HepG2 (cell line): ENCODE measurements around the gene LRRC8E. TPM values are rescaled to one million over a fixed set of nuclear protein-coding genes. Genes with fewer than 3 reads are reported as not detected.

Experiments used
- AGO1 ChIP-seq: fragments of 200-400 bp; formaldehyde crosslinking; IDR thresholded peaks from 2 replicates; pipeline ENCODE4 v1.6.1; 2017; ENCODE audit warnings: mild to moderate bottlenecking, low read depth, low read length, moderate library complexity; ENCODE audit not compliant: poor library complexity, severe bottlenecking
- CHD4 ChIP-seq: fragments of 200-600 bp; sonication (generic); IDR thresholded peaks from 2 replicates; pipeline ENCODE4 v1.7.0; 2017; ENCODE audit warnings: mild to moderate bottlenecking, low read length, borderline replicate concordance
- ERF ChIP-seq: IDR thresholded peaks from 2 replicates; pipeline ENCODE4 v1.6.1; 2018; ENCODE audit warnings: missing biosample characterization, missing genetic modification reagents
- HMG20B ChIP-seq: conservative IDR thresholded peaks from 2 replicates; pipeline ENCODE4 v1.6.1; 2016; ENCODE audit warnings: missing genetic modification reagents, missing compliant biosample characterization
- LCORL ChIP-seq, 2 experiments: fragments of 450-650 bp in 1 of 2; sonication (generic) in 1 of 2; formaldehyde crosslinking in 1 of 2; IDR thresholded peaks; 2 replicates each; pipeline versions ENCODE4 v1.5.0 to v1.6.1; 2017 to 2020; ENCODE audit warnings: antibody characterized with exemption in 1 of 2, missing genetic modification reagents in 1 of 2
- MEF2D ChIP-seq: sonication (generic); formaldehyde crosslinking; IDR thresholded peaks from 2 replicates; pipeline ENCODE4 v1.5.1; 2020; ENCODE audit warnings: mild to moderate bottlenecking, missing genetic modification reagents
- NBN ChIP-seq: fragments of 450-650 bp; conservative IDR thresholded peaks from 2 replicates; pipeline ENCODE4 v1.6.1; 2017
- NFYC ChIP-seq: IDR thresholded peaks from 2 replicates; pipeline ENCODE4 v1.6.1; 2016; ENCODE audit warnings: missing genetic modification reagents, missing compliant biosample characterization
- SMYD3 ChIP-seq: sonication (generic); formaldehyde crosslinking; IDR thresholded peaks from 2 replicates; pipeline ENCODE4 v1.8.1; 2023; ENCODE audit warnings: mild to moderate bottlenecking, missing genetic modification reagents
- ZEB1 ChIP-seq: IDR thresholded peaks from 2 replicates; pipeline ENCODE4 v1.6.1; 2012; ENCODE audit warnings: mild to moderate bottlenecking, low read depth, inconsistent platforms; ENCODE audit not compliant: insufficient replicate concordance
- ZNF160 ChIP-seq: sonication (generic); formaldehyde crosslinking; IDR thresholded peaks from 2 replicates; pipeline ENCODE4 v1.8.0; 2022; ENCODE audit warnings: mild to moderate bottlenecking, inconsistent platforms, missing genetic modification reagents
- ZNF260 ChIP-seq: sonication (generic); formaldehyde crosslinking; IDR thresholded peaks from 2 replicates; pipeline ENCODE4 v1.4.0; 2020; ENCODE audit warnings: missing genetic modification reagents, low read depth, mild to moderate bottlenecking, borderline replicate concordance
- ZNF430 ChIP-seq: sonication (generic); formaldehyde crosslinking; IDR thresholded peaks from 2 replicates; pipeline ENCODE4 v1.9.0; 2021; ENCODE audit warnings: mild to moderate bottlenecking, missing genetic modification reagents
- ZNF572 ChIP-seq: sonication (generic); formaldehyde crosslinking; IDR thresholded peaks from 2 replicates; pipeline ENCODE4 v1.5.1; 2020; ENCODE audit warnings: mild to moderate bottlenecking, missing genetic modification reagents
- ZNF672 ChIP-seq: sonication (generic); formaldehyde crosslinking; IDR thresholded peaks from 2 replicates; pipeline ENCODE4 v1.8.1; 2022; ENCODE audit warnings: missing genetic modification reagents
- ZNF746 ChIP-seq: sonication (generic); formaldehyde crosslinking; IDR thresholded peaks from 2 replicates; pipeline ENCODE4 v1.8.0; 2022; ENCODE audit warnings: mild to moderate bottlenecking, missing genetic modification reagents
- polyA plus RNA-seq, 8 experiments: library from polyadenylated mRNA; depleted of rRNA in 3 of 8; stranded (reverse) in 7 of 8; unstranded in 1 of 8; fragments of >200 nt; fragmentation: Illumina TruSeq in 4 of 8; extraction: Trizol in 4 of 8; gene quantifications; 2 replicates each; pipeline versions ENCODE4 v1.2.1 to v1.2.3, GENCODE V29; 2011 to 2016; ENCODE audit warnings: low read depth in 4 of 8, missing spikeins in 1 of 8, mixed read lengths in 1 of 8; ENCODE audit not compliant: insufficient read depth in 1 of 8
- total RNA-seq, 5 experiments: library from RNA; depleted of rRNA; stranded (reverse); fragments of >200 nt; fragmentation: Illumina TruSeq; extraction: Trizol; gene quantifications; 2 replicates each; pipeline ENCODE4 v1.2.3, GENCODE V29; 2016; ENCODE audit warnings: low read depth in 1 of 5
- TF ChIP-seq, protein P1 (sequence below): sonication (generic); formaldehyde crosslinking; IDR thresholded peaks from 2 replicates; pipeline ENCODE4 v1.4.0; 2020; ENCODE audit warnings: missing genetic modification reagents
- TF ChIP-seq, protein P2 (sequence below): sonication (generic); formaldehyde crosslinking; IDR thresholded peaks from 2 replicates; pipeline ENCODE4 v1.4.0; 2020; ENCODE audit warnings: mild to moderate bottlenecking, missing genetic modification reagents
- TF ChIP-seq, protein P3 (sequence below): fragments of 450-650 bp; IDR thresholded peaks from 2 replicates; pipeline ENCODE4 v1.6.1; 2016
- TF ChIP-seq, protein P4 (sequence below): IDR thresholded peaks from 2 replicates; pipeline ENCODE4 v1.6.1; 2012; ENCODE audit warnings: inconsistent platforms
- TF ChIP-seq, protein P5 (sequence below): IDR thresholded peaks from 2 replicates; pipeline ENCODE4 v1.6.1; 2016; ENCODE audit warnings: low read depth, borderline replicate concordance
- TF ChIP-seq, protein P6 (sequence below): IDR thresholded peaks from 2 replicates; pipeline ENCODE4 v1.6.1; 2016; ENCODE audit warnings: low read depth

The LRRC8E gene
- total and polyA plus RNA-seq, 2 of the 13 experiments (the other 11 are each of a cell fraction or from before 2014, with no cell fraction given) = 8.0 to 10.3 TPM

DNA sequence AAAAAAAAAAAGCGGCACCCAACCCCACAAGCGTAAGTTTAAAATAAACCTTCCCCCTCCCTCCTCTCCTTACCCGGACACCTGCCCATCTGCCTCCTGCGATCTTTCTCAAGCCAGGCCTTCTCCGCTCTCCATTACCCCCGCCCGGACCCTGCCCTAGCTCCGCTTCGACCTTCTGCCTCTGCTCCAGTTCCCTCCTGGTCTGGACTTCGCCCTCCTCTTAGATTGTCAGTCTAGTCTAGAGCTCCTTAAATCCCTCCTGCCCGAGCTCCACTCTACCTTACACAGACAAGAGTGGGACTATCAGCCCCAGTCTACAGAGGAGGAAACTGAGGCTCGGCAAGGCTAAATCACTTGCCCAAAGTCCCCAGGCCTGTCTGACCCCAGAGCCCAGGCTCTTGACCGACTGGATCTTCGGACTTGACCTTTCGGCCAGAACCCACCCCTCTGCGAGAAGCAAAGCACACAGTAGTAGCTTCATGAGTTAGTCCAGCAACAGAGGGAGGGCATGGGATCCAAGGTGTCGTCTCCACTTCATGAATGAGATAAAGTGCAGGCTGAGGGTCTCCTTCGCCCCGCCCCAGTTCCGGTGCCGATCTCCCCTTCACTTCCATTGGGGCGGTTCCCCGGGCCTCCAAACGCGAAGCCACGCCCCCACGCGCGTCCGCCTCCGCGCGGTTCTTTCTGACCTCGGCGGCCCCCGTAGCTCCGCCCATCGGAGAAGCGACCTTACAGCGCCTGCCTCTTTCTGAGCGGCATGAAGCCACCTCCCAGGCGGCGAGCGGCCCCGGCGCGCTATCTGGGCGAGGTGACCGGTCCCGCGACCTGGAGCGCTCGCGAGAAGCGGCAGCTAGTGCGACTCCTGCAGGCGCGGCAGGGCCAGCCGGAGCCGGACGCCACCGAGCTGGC lies 31.6 kb downstream of the LRRC8E start, which contains the start of gene SNAPC2 (continued):
- TF ChIP-seq, protein P1, sequence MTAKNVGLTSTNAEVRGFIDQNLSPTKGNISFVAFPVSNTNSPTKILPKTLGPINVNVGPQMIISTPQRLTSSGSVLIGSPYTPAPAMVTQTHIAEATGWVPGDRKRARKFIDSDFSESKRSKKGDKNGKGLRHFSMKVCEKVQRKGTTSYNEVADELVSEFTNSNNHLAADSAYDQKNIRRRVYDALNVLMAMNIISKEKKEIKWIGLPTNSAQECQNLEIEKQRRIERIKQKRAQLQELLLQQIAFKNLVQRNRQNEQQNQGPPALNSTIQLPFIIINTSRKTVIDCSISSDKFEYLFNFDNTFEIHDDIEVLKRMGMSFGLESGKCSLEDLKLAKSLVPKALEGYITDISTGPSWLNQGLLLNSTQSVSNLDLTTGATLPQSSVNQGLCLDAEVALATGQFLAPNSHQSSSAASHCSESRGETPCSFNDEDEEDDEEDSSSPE (CRISPR knock-in tag) = peak; percentile 67
- TF ChIP-seq LCORL (IDR thresholded peaks at IDR 0.05) = no peak
- TF ChIP-seq LCORL (CRISPR knock-in tag; IDR thresholded peaks at IDR 0.05) = peak; percentile 73; the same call in 1 of the 2 replicates
- TF ChIP-seq, protein P2, sequence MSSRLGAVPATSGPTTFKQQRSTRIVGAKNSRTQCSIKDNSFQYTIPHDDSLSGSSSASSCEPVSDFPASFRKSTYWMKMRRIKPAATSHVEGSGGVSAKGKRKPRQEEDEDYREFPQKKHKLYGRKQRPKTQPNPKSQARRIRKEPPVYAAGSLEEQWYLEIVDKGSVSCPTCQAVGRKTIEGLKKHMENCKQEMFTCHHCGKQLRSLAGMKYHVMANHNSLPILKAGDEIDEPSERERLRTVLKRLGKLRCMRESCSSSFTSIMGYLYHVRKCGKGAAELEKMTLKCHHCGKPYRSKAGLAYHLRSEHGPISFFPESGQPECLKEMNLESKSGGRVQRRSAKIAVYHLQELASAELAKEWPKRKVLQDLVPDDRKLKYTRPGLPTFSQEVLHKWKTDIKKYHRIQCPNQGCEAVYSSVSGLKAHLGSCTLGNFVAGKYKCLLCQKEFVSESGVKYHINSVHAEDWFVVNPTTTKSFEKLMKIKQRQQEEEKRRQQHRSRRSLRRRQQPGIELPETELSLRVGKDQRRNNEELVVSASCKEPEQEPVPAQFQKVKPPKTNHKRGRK (CRISPR knock-in tag) = no peak
- peak; percentile 85; the same call in 1 of the 2 replicates for TF ChIP-seq CHD4
- TF ChIP-seq, protein P3, sequence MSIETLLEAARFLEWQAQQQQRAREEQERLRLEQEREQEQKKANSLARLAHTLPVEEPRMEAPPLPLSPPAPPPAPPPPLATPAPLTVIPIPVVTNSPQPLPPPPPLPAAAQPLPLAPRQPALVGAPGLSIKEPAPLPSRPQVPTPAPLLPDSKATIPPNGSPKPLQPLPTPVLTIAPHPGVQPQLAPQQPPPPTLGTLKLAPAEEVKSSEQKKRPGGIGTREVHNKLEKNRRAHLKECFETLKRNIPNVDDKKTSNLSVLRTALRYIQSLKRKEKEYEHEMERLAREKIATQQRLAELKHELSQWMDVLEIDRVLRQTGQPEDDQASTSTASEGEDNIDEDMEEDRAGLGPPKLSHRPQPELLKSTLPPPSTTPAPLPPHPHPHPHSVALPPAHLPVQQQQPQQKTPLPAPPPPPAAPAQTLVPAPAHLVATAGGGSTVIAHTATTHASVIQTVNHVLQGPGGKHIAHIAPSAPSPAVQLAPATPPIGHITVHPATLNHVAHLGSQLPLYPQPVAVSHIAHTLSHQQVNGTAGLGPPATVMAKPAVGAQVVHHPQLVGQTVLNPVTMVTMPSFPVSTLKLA = peak; percentile 9; the same call in 1 of the 2 replicates
- TF ChIP-seq ZNF746 = peak; percentile 39; the same call in 1 of the 2 replicates
- TF ChIP-seq NFYC (CRISPR knock-in tag) = no peak
- TF ChIP-seq, protein P4, sequence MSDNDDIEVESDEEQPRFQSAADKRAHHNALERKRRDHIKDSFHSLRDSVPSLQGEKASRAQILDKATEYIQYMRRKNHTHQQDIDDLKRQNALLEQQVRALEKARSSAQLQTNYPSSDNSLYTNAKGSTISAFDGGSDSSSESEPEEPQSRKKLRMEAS = peak; percentile 19; the same call in 1 of the 2 replicates
- peak; percentile 64 for TF ChIP-seq AGO1
- no peak for TF ChIP-seq ZNF672 (CRISPR knock-in tag)
- TF ChIP-seq ZNF160 (CRISPR knock-in tag) = peak; percentile 60; the same call in 1 of the 2 replicates
- peak; percentile 51; the same call in 1 of the 2 replicates for TF ChIP-seq ZNF572 (CRISPR knock-in tag)
- no peak for TF ChIP-seq HMG20B (CRISPR knock-in tag)
- peak; percentile 44; the same call in 1 of the 2 replicates for TF ChIP-seq ERF (CRISPR knock-in tag)
- TF ChIP-seq MEF2D (CRISPR knock-in tag) = peak; percentile 67; the same call in 1 of the 2 replicates
- TF ChIP-seq, protein P5, sequence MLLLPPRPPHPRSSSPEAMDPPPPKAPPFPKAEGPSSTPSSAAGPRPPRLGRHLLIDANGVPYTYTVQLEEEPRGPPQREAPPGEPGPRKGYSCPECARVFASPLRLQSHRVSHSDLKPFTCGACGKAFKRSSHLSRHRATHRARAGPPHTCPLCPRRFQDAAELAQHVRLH = peak; percentile 75; the same call in 1 of the 2 replicates
- TF ChIP-seq NBN = no peak
- peak; percentile 77; the same call in 1 of the 2 replicates for TF ChIP-seq ZNF430 (CRISPR knock-in tag)
- no peak for TF ChIP-seq ZNF260 (CRISPR knock-in tag)
- TF ChIP-seq, protein P6, sequence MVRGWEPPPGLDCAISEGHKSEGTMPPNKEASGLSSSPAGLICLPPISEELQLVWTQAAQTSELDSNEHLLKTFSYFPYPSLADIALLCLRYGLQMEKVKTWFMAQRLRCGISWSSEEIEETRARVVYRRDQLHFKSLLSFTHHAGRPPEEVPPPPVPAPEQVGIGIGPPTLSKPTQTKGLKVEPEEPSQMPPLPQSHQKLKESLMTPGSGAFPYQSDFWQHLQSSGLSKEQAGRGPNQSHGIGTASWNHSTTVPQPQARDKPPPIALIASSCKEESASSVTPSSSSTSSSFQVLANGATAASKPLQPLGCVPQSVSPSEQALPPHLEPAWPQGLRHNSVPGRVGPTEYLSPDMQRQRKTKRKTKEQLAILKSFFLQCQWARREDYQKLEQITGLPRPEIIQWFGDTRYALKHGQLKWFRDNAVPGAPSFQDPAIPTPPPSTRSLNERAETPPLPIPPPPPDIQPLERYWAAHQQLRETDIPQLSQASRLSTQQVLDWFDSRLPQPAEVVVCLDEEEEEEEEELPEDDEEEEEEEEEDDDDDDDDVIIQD (CRISPR knock-in tag) = no peak
- peak; percentile 26 for TF ChIP-seq ZEB1
- TF ChIP-seq SMYD3 (CRISPR knock-in tag) = no peak
